ENCODE results near the gene PCDHGB6. TPM values are rescaled to one million over a fixed set of nuclear protein-coding genes. Genes with fewer than 3 reads are reported as not detected.

Gene PCDHGB6
- total RNA-seq, 4 donors from 2014 or later: 1.4 to 5.7 (median 4.2) TPM

Other genes with a start within 250 kb of the PCDHGB6 start
- under 1 TPM in 3 of 4 donors, not detected in 1; 0.76 to 0.95 (median 0.87) TPM for gene PCDHB7, start 235.4 kb upstream of the PCDHGB6 start, total RNA-seq
- gene PCDHB8, start 230.2 kb upstream of the PCDHGB6 start, total RNA-seq: under 1 TPM in 3 of 4 donors, not detected in 1; 0.09 to 0.38 (median 0.32) TPM
- gene PCDHB16, start 225.6 kb upstream of the PCDHGB6 start, total RNA-seq: 1 to 10 TPM in 1 of 4 donors, under 1 TPM in 3; 0.11 to 1.3 (median 0.61) TPM
- gene PCDHB9, start 220.9 kb upstream of the PCDHGB6 start, total RNA-seq: under 1 TPM in 3 of 4 donors, not detected in 1; 0.30 to 0.57 (median 0.44) TPM
- 1 to 10 TPM in 2 of 4 donors, under 1 TPM in 2; 0.26 to 1.3 (median 0.76) TPM for gene PCDHB10, start 215.7 kb upstream of the PCDHGB6 start, total RNA-seq
- 1 to 10 TPM in 1 of 4 donors, under 1 TPM in 3; 0.26 to 2.1 (median 0.49) TPM for gene PCDHB11, start 208.4 kb upstream of the PCDHGB6 start, total RNA-seq
- 1 to 10 TPM in 3 of 4 donors, under 1 TPM in 1; 0.22 to 2.6 (median 1.6) TPM for gene PCDHB12, start 199.3 kb upstream of the PCDHGB6 start, total RNA-seq
- gene PCDHB13, start 194.1 kb upstream of the PCDHGB6 start, total RNA-seq: 1 to 10 TPM; 2.0 to 2.7 (median 2.3) TPM
- 1 to 10 TPM; 1.5 to 2.9 (median 2.4) TPM for gene PCDHB14, start 184.7 kb upstream of the PCDHGB6 start, total RNA-seq
- gene PCDHB15, start 162.6 kb upstream of the PCDHGB6 start, total RNA-seq: 1 to 10 TPM in 2 of 4 donors, under 1 TPM in 2; 0.09 to 1.3 (median 1.0) TPM
- gene SLC25A2, start 104.0 kb upstream of the PCDHGB6 start, total RNA-seq: 1 to 10 TPM in 1 of 4 donors, under 1 TPM in 3; 0.29 to 2.2 (median 0.87) TPM
- gene TAF7, start 87.2 kb upstream of the PCDHGB6 start, total RNA-seq: 10 to 100 TPM; 29.8 to 42.3 (median 35.6) TPM
- gene PCDHGA1, start 77.5 kb upstream of the PCDHGB6 start, total RNA-seq: under 1 TPM; 0.19 to 0.66 (median 0.34) TPM
- 1 to 10 TPM in 1 of 4 donors, under 1 TPM in 3; 0.15 to 2.9 (median 0.61) TPM for gene PCDHGA2, start 69.3 kb upstream of the PCDHGB6 start, total RNA-seq
- gene PCDHGA3, start 64.2 kb upstream of the PCDHGB6 start, total RNA-seq: 1 to 10 TPM in 1 of 4 donors, under 1 TPM in 3; 0.45 to 1.5 (median 0.52) TPM
- 1 to 10 TPM in 3 of 4 donors, under 1 TPM in 1; 0.29 to 1.9 (median 1.5) TPM for gene PCDHGB1, start 57.9 kb upstream of the PCDHGB6 start, total RNA-seq
- gene PCDHGA4, start 53.0 kb upstream of the PCDHGB6 start, total RNA-seq: 1 to 10 TPM in 2 of 4 donors, under 1 TPM in 2; 0.12 to 2.9 (median 1.1) TPM
- 1 to 10 TPM in 3 of 4 donors, under 1 TPM in 1; 0.09 to 2.9 (median 1.8) TPM for gene PCDHGB2, start 48.0 kb upstream of the PCDHGB6 start, total RNA-seq
- gene PCDHGA5, start 43.9 kb upstream of the PCDHGB6 start, total RNA-seq: 1 to 10 TPM in 3 of 4 donors, under 1 TPM in 1; 0.38 to 2.3 (median 1.8) TPM
- gene PCDHGB3, start 37.8 kb upstream of the PCDHGB6 start, total RNA-seq: 1 to 10 TPM in 3 of 4 donors, under 1 TPM in 1; 0.26 to 2.7 (median 2.2) TPM
- gene PCDHGA6, start 34.1 kb upstream of the PCDHGB6 start, total RNA-seq: 1 to 10 TPM in 3 of 4 donors, under 1 TPM in 1; 0.76 to 2.9 (median 2.0) TPM
- gene PCDHGA7, start 25.3 kb upstream of the PCDHGB6 start, total RNA-seq: 1 to 10 TPM in 3 of 4 donors, under 1 TPM in 1; 0.32 to 3.2 (median 2.5) TPM
- 1 to 10 TPM; 1.2 to 3.8 (median 2.8) TPM for gene PCDHGB4, start 20.3 kb upstream of the PCDHGB6 start, total RNA-seq
- gene PCDHGA8, start 15.4 kb upstream of the PCDHGB6 start, total RNA-seq: 1 to 10 TPM in 3 of 4 donors, under 1 TPM in 1; 0.41 to 1.7 (median 1.4) TPM
- 1 to 10 TPM; 5.5 to 7.5 (median 6.7) TPM for gene PCDHGB5, start 10.1 kb upstream of the PCDHGB6 start, total RNA-seq
- gene PCDHGA9, start 5.2 kb upstream of the PCDHGB6 start, total RNA-seq: 1 to 10 TPM; 3.8 to 5.5 (median 5.1) TPM
- 1 to 10 TPM; 4.1 to 8.0 (median 7.3) TPM for gene PCDHGA10, start 5.0 kb downstream of the PCDHGB6 start, total RNA-seq
- 10 to 100 TPM in 1 of 4 donors, 1 to 10 TPM in 3; 4.1 to 10.9 (median 5.8) TPM for gene PCDHGB7, start 9.7 kb downstream of the PCDHGB6 start, total RNA-seq
- 1 to 10 TPM; 1.1 to 4.2 (median 3.5) TPM for gene PCDHGA11, start 13.0 kb downstream of the PCDHGB6 start, total RNA-seq
- gene PCDHGA12, start 22.5 kb downstream of the PCDHGB6 start, total RNA-seq: 1 to 10 TPM; 2.0 to 8.0 (median 2.5) TPM
- gene PCDHGC3, start 67.9 kb downstream of the PCDHGB6 start, total RNA-seq: 10 to 100 TPM; 36.6 to 52.5 (median 38.6) TPM
- gene PCDHGC4, start 77.0 kb downstream of the PCDHGB6 start, total RNA-seq: 1 to 10 TPM in 3 of 4 donors, under 1 TPM in 1; 0.21 to 3.3 (median 2.1) TPM
- 1 to 10 TPM in 3 of 4 donors, under 1 TPM in 1; 0.26 to 1.7 (median 1.5) TPM for gene PCDHGC5, start 81.1 kb downstream of the PCDHGB6 start, total RNA-seq
- 100 to 1,000 TPM in 3 of 4 donors, 10 to 100 TPM in 1; 63.0 to 157 (median 124) TPM for gene DIAPH1, start 211.0 kb downstream of the PCDHGB6 start, total RNA-seq
- gene HDAC3, start 228.8 kb downstream of the PCDHGB6 start, total RNA-seq: 10 to 100 TPM; 33.0 to 60.8 (median 40.4) TPM
- 10 to 100 TPM in 1 of 4 donors, 1 to 10 TPM in 3; 4.3 to 10.4 (median 6.4) TPM for gene RELL2, start 229.0 kb downstream of the PCDHGB6 start, total RNA-seq
- 10 to 100 TPM in 2 of 4 donors, 1 to 10 TPM in 2; 6.0 to 27.7 (median 10.4) TPM for gene FCHSD1, start 243.4 kb downstream of the PCDHGB6 start, total RNA-seq